H1 (cell line): ENCODE measurements around the gene BAZ1B. TPM values are rescaled to one million over a fixed set of nuclear protein-coding genes. Genes with fewer than 3 reads are reported as not detected.
"Not testable (repeated sequence)": the region's sequence is repeated elsewhere in the genome, so short reads cannot be mapped to it uniquely, and the experiment has no call there.

Source experiments
- CTCF ChIA-PET: fragments of 300-600 bp; sonication (Branson Sonifier 250); formaldehyde crosslinking; loops from one replicate; lab custom pipeline; 2021; ENCODE audit not compliant: partially characterized antibody; lab: Charles Lee
- POLR2A ChIA-PET: fragments of 300-600 bp; sonication (Branson Sonifier 250); formaldehyde crosslinking; loops from one replicate; lab custom pipeline; 2021; ENCODE audit warnings: inconsistent platforms; ENCODE audit not compliant: partially characterized antibody; lab: Charles Lee
- DNase-seq, 2 experiments: peaks; one replicate each; pipeline versions ENCODE4 v3.0.0 to v3.0.0-alpha.2; 2010 to 2022; ENCODE audit warnings: low spot score in 2 of 2, low read depth in 1 of 2, mixed read lengths in 1 of 2
- FAIRE-seq: peaks from 2 replicates; lab custom pipeline; 2011; peaks lifted over from hg19 to GRCh38; lab: Jason Lieb, UNC
- H2AFZ ChIP-seq: 2 replicates; pipeline ENCODE4 v1.8.1; 2012; ENCODE audit warnings: low read length, inconsistent platforms
- H2AK5ac ChIP-seq: 2 replicates; pipeline ENCODE4 v1.6.1; 2013; ENCODE audit warnings: low read depth, low read length
- H2BK120ac ChIP-seq: replicated peaks from 2 replicates; pipeline ENCODE3; 2013; ENCODE audit warnings: low read depth, low read length, inconsistent platforms
- H2BK12ac ChIP-seq: 2 replicates; pipeline ENCODE4 v1.6.1; 2013; ENCODE audit warnings: low read depth, low read length
- H2BK15ac ChIP-seq: 2 replicates; pipeline ENCODE4 v1.6.1; 2013; ENCODE audit warnings: low read length
- H2BK20ac ChIP-seq: 2 replicates; pipeline ENCODE4 v1.6.1; 2013; ENCODE audit warnings: low read length
- H2BK5ac ChIP-seq: 2 replicates; pipeline ENCODE4 v1.6.1; 2013; ENCODE audit warnings: low read depth, low read length
- H3K14ac ChIP-seq: 2 replicates; pipeline ENCODE4 v1.6.1; 2013; ENCODE audit warnings: inconsistent platforms; ENCODE audit not compliant: insufficient read length
- H3K18ac ChIP-seq: 2 replicates; pipeline ENCODE4 v1.6.1; 2013; ENCODE audit warnings: low read length; ENCODE audit errors: extremely low read depth
- H3K23ac ChIP-seq: 2 replicates; pipeline ENCODE4 v1.6.1; 2013; ENCODE audit warnings: inconsistent platforms; ENCODE audit not compliant: insufficient read length
- H3K23me2 ChIP-seq: 2 replicates; pipeline ENCODE4 v1.6.1; 2013; ENCODE audit warnings: low read depth, low read length
- H3K27ac ChIP-seq: 2 replicates; pipeline ENCODE4 v1.6.1; 2011; ENCODE audit warnings: low read depth, low read length, inconsistent platforms
- H3K27me3 ChIP-seq, 4 experiments: replicated peaks in 1 of 4; 1 replicate in 1 of 4; 2 replicates in 3 of 4; pipeline versions ENCODE4 v1.6.1 to v1.8.1; 2011 to 2013; ENCODE audit warnings: low read length in 3 of 4, mild to moderate bottlenecking in 3 of 4, inconsistent platforms in 2 of 4, mixed read lengths in 2 of 4, moderate library complexity in 1 of 4; ENCODE audit not compliant: control insufficient read depth in 3 of 4, insufficient read depth in 3 of 4; ENCODE audit errors: extremely low read depth in 1 of 4
- H3K36me3 ChIP-seq, 4 experiments: 2 replicates each; pipeline versions ENCODE4 v1.6.1 to v1.8.1; 2011 to 2013; ENCODE audit warnings: mild to moderate bottlenecking in 4 of 4, low read length in 3 of 4, moderate library complexity in 2 of 4, control low read depth in 1 of 4, inconsistent platforms in 1 of 4; ENCODE audit not compliant: insufficient read depth in 4 of 4, control insufficient read depth in 2 of 4
- H3K4ac ChIP-seq: replicated peaks from 2 replicates; pipeline ENCODE3; 2013; ENCODE audit warnings: low read length, low read depth, mixed read lengths, inconsistent platforms; ENCODE audit not compliant: insufficient read length
- H3K4me1 ChIP-seq, 4 experiments: replicated peaks in 1 of 4; 1 replicate in 1 of 4; 2 replicates in 3 of 4; pipeline versions ENCODE4 v1.6.1 to v1.8.1; 2011 to 2013; ENCODE audit warnings: low read length in 3 of 4, inconsistent platforms in 2 of 4, mixed read lengths in 1 of 4; ENCODE audit not compliant: insufficient read depth in 4 of 4, control insufficient read depth in 3 of 4
- H3K4me2 ChIP-seq, 2 experiments: 2 replicates each; pipeline versions ENCODE4 v1.6.1 to v1.8.1; 2011 to 2013; ENCODE audit warnings: low read depth in 2 of 2, low read length in 2 of 2, control low read depth in 1 of 2, inconsistent platforms in 1 of 2, mild to moderate bottlenecking in 1 of 2; ENCODE audit not compliant: insufficient read depth in 1 of 2
- H3K4me3 ChIP-seq, 4 experiments: fragments of 200-600, 300-600 bp in 1 of 4; sonication (generic), shearing (Covaris generic), sonication (Bioruptor Twin) in 1 of 4; 2 replicates each; pipeline versions ENCODE4 v1.5.1 to v1.8.1; 2011 to 2016; ENCODE audit warnings: low read length in 4 of 4, low read depth in 3 of 4, control low read depth in 2 of 4, inconsistent platforms in 2 of 4, mild to moderate bottlenecking in 2 of 4, mixed read lengths in 1 of 4, moderate library complexity in 1 of 4; ENCODE audit not compliant: insufficient read depth in 2 of 4; ENCODE audit errors: extremely low read depth in 1 of 4
- H3K56ac ChIP-seq: replicated peaks from 2 replicates; pipeline ENCODE3; 2013; ENCODE audit warnings: low read depth, mild to moderate bottlenecking, mixed read lengths, low read length, inconsistent platforms; ENCODE audit not compliant: insufficient read length
- H3K79me1 ChIP-seq: 2 replicates; pipeline ENCODE4 v1.6.1; 2013; ENCODE audit warnings: low read depth, low read length, control low read depth
- H3K79me2 ChIP-seq, 2 experiments: 2 replicates each; pipeline versions ENCODE4 v1.6.1 to v1.8.1; 2012 to 2013; ENCODE audit warnings: low read length in 2 of 2, mild to moderate bottlenecking in 2 of 2, inconsistent platforms in 1 of 2; ENCODE audit not compliant: insufficient read depth in 2 of 2, control insufficient read depth in 1 of 2
- H3K9ac ChIP-seq, 4 experiments: replicated peaks in 1 of 4; 1 replicate in 1 of 4; 2 replicates in 3 of 4; pipeline versions ENCODE4 v1.6.1 to v1.8.1; 2011 to 2013; ENCODE audit warnings: low read depth in 3 of 4, low read length in 3 of 4, control low read depth in 2 of 4, mild to moderate bottlenecking in 2 of 4, moderate library complexity in 2 of 4, inconsistent platforms in 1 of 4; ENCODE audit errors: extremely low read depth in 1 of 4
- H3K9me3 ChIP-seq, 2 experiments: 2 replicates each; pipeline versions ENCODE4 v1.6.1 to v1.8.1; 2012 to 2013; ENCODE audit warnings: mild to moderate bottlenecking in 2 of 2, moderate library complexity in 2 of 2, control low read depth in 1 of 2, inconsistent platforms in 1 of 2, low read depth in 1 of 2, low read length in 1 of 2, mixed read lengths in 1 of 2; ENCODE audit not compliant: insufficient read depth in 2 of 2
- H4K20me1 ChIP-seq, 2 experiments: replicated peaks in 1 of 2; 2 replicates each; pipeline versions ENCODE3 to v1.8.1; 2011 to 2013; ENCODE audit warnings: inconsistent platforms in 2 of 2, low read length in 2 of 2, mild to moderate bottlenecking in 1 of 2; ENCODE audit not compliant: insufficient read depth in 2 of 2, control insufficient read depth in 1 of 2
- H4K5ac ChIP-seq: 2 replicates; pipeline ENCODE4 v1.6.1; 2013; ENCODE audit warnings: low read length, low read depth, mixed read lengths, inconsistent platforms; ENCODE audit not compliant: insufficient read length
- H4K8ac ChIP-seq: 2 replicates; pipeline ENCODE4 v1.8.0; 2013; ENCODE audit warnings: mild to moderate bottlenecking, moderate library complexity, low read length, inconsistent platforms; ENCODE audit not compliant: insufficient read depth; ENCODE audit errors: extremely low read depth
- H4K91ac ChIP-seq: replicated peaks from 2 replicates; pipeline ENCODE3; 2013; ENCODE audit warnings: low read length, mixed read lengths, inconsistent platforms; ENCODE audit not compliant: insufficient read length
- WGBS, 2 experiments: shearing (Covaris generic) in 1 of 2; methylation state at CpG; one replicate each; pipeline versions ENCODE4 v1.1.6 to v1.1.7; 2013 to 2015; ENCODE audit warnings: low lambda C conversion rate in 2 of 2, mixed read lengths in 2 of 2, inconsistent platforms in 1 of 2, low coverage in 1 of 2, missing lambda C conversion rate in 1 of 2; ENCODE audit not compliant: insufficient replicate concordance in 2 of 2, insufficient coverage in 1 of 2, insufficient read length in 1 of 2; ENCODE audit errors: extremely low coverage in 1 of 2, missing lambda C conversion rate in 1 of 2; 5-methylcytosine and 5-hydroxymethylcytosine counted together
- polyA plus RNA-seq, 7 experiments: library from polyadenylated mRNA; depleted of rRNA in 3 of 7; stranded (reverse) in 5 of 7; unstranded in 2 of 7; fragments of >200 nt in 5 of 7; fragments of 200-250 nt in 2 of 7; gene quantifications; 1 replicate in 5 of 7; 2 replicates in 1 of 7; 4 replicates in 1 of 7; pipeline versions ENCODE4 v1.2.1 to v1.2.3, GENCODE V29; 2011 to 2013; ENCODE audit warnings: missing spikeins in 2 of 7, mixed read lengths in 2 of 7
- total RNA-seq: library from RNA; stranded (reverse); fragmentation: NEBNext Ultra II Directional; extraction: Animal tissue kit (Norgen Biotek cat#: 25700); gene quantifications from 2 replicates; pipeline ENCODE4 v1.2.1, GENCODE V29; 2021

BAZ1B gene
- total and polyA plus RNA-seq, 2 of the 8 experiments (the other 6 are each of a cell fraction or from before 2014, with no cell fraction given), result 21.0 to 86.8 TPM

GRCh38 chr7:73410541-73411131, 111.5 kb downstream of the BAZ1B start:
- H3K4me2 ChIP-seq, H2AK5ac ChIP-seq, FAIRE-seq, H3K36me3 ChIP-seq, H3K56ac ChIP-seq, H3K4ac ChIP-seq, H4K8ac ChIP-seq, H3K23me2 ChIP-seq, H3K79me1 ChIP-seq, POLR2A ChIA-PET, H3K9ac ChIP-seq, DNase-seq, H3K18ac ChIP-seq, H2BK5ac ChIP-seq, H3K4me3 ChIP-seq, H4K20me1 ChIP-seq, H3K14ac ChIP-seq, H3K9me3 ChIP-seq, H3K79me2 ChIP-seq, H3K4me1 ChIP-seq, H2BK20ac ChIP-seq, H3K23ac ChIP-seq, H3K27me3 ChIP-seq, H4K91ac ChIP-seq, H2BK120ac ChIP-seq, H2BK15ac ChIP-seq, H2AFZ ChIP-seq, H2BK12ac ChIP-seq, H4K5ac ChIP-seq, H3K27ac ChIP-seq: not testable (repeated sequence)
- CTCF ChIA-PET, result interaction anchor here (1.1 to 2.0 kb wide), 2 partner anchors 12 to 21 kb away, joined by 3 to 5 read pairs; no protein-coding TSS in a partner anchor
- 62% methylated on average over 10 of the region's 15 CpGs; no CpG with 5 or more reads in 1 of the 2 experiments for WGBS, 2 experiments

- H3K9ac ChIP-seq, H3K23me2 ChIP-seq, H3K36me3 ChIP-seq, FAIRE-seq, H3K27me3 ChIP-seq, POLR2A ChIA-PET, H3K14ac ChIP-seq, H3K18ac ChIP-seq, H3K9me3 ChIP-seq, H3K4ac ChIP-seq, DNase-seq, H4K20me1 ChIP-seq, H3K4me3 ChIP-seq, H4K8ac ChIP-seq, H4K91ac ChIP-seq, H3K4me2 ChIP-seq, H3K79me1 ChIP-seq, H2AFZ ChIP-seq, H3K23ac ChIP-seq, H2AK5ac ChIP-seq, CTCF ChIA-PET, H2BK5ac ChIP-seq, H3K27ac ChIP-seq, H2BK120ac ChIP-seq, H2BK15ac ChIP-seq, H3K79me2 ChIP-seq, H2BK12ac ChIP-seq, H3K56ac ChIP-seq, H4K5ac ChIP-seq, H3K4me1 ChIP-seq, H2BK20ac ChIP-seq: not testable (repeated sequence)
- WGBS, 2 experiments, result 83% methylated on average over 3 of the region's 3 CpGs; no CpG with 5 or more reads in 1 of the 2 experiments
Observed at GRCh38 chr7:73404860-73405259, 117.2 kb downstream of the BAZ1B start.
